Stimulated activated memory B cell treated with anti-CD40 and anti-IgM and Interleukin-4, amounts not matched to agents 10 μg/mL and 1 μg/mL and 100 μg/mL, for 72 hours (primary cell): ENCODE data around the gene ZNF358.

Experiments
- ATAC-seq: fragments of 150-1000 bp; cut with Tn5 transposase; 2 replicates; pipeline ENCODE4 v1.10.0; 2021
- H3K27ac Mint-ChIP-seq: one replicate; pipeline ENCODE4 v1.8.0; 2022; ENCODE audit warnings: mild to moderate bottlenecking, mixed read lengths
- H3K27me3 Mint-ChIP-seq: one replicate; pipeline ENCODE4 v1.8.0; 2022; ENCODE audit warnings: mixed read lengths
- H3K36me3 Mint-ChIP-seq: one replicate; pipeline ENCODE4 v1.8.0; 2022; ENCODE audit warnings: mixed read lengths
- H3K4me1 Mint-ChIP-seq: one replicate; pipeline ENCODE4 v1.8.0; 2022; ENCODE audit warnings: mixed read lengths
- H3K4me3 Mint-ChIP-seq: one replicate; pipeline ENCODE4 v1.8.0; 2022; ENCODE audit warnings: mild to moderate bottlenecking, moderate library complexity, mixed read lengths
- H3K9me3 Mint-ChIP-seq: one replicate; pipeline ENCODE4 v1.8.0; 2022; ENCODE audit warnings: mixed read lengths

ZNF358 gene

GRCh38 chr19:7549429-7550148, 33.7 kb downstream of the ZNF358 start:
- no peaks in the 10 kb centered on the region for H3K27me3 Mint-ChIP-seq
- H3K36me3 Mint-ChIP-seq, result peaks cover 38% of the 10 kb centered on the region
- H3K9me3 Mint-ChIP-seq, result no peaks in the 10 kb centered on the region
- H3K4me3 Mint-ChIP-seq, result no peak overlapping the region
- no peak for ATAC-seq
- peaks cover 18% of the 10 kb centered on the region for H3K4me1 Mint-ChIP-seq
- H3K27ac Mint-ChIP-seq, result no peak overlapping the region

GRCh38 chr19:7550169-7550770, 34.4 kb downstream of the ZNF358 start:
- Mint-ChIP-seq H3K36me3 (peaks cover 40% of the 10 kb centered on the region), H3K27me3 (no peaks in the 10 kb centered on the region), H3K9me3 (no peaks in the 10 kb centered on the region), H3K4me3 (no peak overlapping the region), H3K4me1 (peaks cover 11% of the 10 kb centered on the region), H3K27ac (no peak overlapping the region)
- no peak for ATAC-seq

GRCh38 chr19:7550987-7551761, 35.3 kb downstream of the ZNF358 start:
- Mint-ChIP-seq H3K27me3 (no peaks in the 10 kb centered on the region), H3K36me3 (peaks cover 40% of the 10 kb centered on the region), H3K4me1 (peaks cover 2% of the 10 kb centered on the region), H3K27ac (no peak overlapping the region), H3K9me3 (no peaks in the 10 kb centered on the region), H3K4me3 (no peak overlapping the region)
- peak; percentile 16 for ATAC-seq

DNA sequence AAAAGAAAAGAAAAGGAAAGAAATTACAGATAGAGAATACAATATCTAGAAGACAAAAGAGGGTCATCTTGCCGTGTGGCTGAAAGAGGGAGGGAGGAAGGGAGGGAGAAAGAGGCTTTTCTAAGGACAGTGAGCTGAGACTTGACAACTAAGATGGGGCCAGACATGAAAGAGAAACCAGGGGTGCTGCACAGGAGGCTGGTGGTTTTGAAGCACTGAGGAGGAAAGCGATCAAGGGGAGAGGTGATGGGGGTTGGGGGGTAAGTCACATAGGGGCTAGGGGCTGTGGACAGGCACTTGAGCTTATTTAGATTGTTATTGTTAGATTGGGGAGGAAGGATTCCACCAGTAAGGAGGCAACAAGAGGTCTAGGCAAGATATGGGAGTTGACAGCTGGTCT, 36.9 kb downstream of the ZNF358 start:
- Mint-ChIP-seq H3K36me3 (peaks cover 54% of the 10 kb centered on the region), H3K27me3 (no peaks in the 10 kb centered on the region), H3K27ac (no peak overlapping the region), H3K4me3 (no peak overlapping the region), H3K4me1 (no peaks in the 10 kb centered on the region), H3K9me3 (no peaks in the 10 kb centered on the region)
- no peak for ATAC-seq

- Mint-ChIP-seq H3K27ac (no peak overlapping the region), H3K27me3 (no peaks in the 10 kb centered on the region), H3K4me1 (no peaks in the 10 kb centered on the region), H3K36me3 (peaks cover 67% of the 10 kb centered on the region), H3K4me3 (no peak overlapping the region), H3K9me3 (no peaks in the 10 kb centered on the region)
- no peak for ATAC-seq
These were observed 38.7 kb downstream of the ZNF358 start for GRCh38 chr19:7554565-7554964.

DNA sequence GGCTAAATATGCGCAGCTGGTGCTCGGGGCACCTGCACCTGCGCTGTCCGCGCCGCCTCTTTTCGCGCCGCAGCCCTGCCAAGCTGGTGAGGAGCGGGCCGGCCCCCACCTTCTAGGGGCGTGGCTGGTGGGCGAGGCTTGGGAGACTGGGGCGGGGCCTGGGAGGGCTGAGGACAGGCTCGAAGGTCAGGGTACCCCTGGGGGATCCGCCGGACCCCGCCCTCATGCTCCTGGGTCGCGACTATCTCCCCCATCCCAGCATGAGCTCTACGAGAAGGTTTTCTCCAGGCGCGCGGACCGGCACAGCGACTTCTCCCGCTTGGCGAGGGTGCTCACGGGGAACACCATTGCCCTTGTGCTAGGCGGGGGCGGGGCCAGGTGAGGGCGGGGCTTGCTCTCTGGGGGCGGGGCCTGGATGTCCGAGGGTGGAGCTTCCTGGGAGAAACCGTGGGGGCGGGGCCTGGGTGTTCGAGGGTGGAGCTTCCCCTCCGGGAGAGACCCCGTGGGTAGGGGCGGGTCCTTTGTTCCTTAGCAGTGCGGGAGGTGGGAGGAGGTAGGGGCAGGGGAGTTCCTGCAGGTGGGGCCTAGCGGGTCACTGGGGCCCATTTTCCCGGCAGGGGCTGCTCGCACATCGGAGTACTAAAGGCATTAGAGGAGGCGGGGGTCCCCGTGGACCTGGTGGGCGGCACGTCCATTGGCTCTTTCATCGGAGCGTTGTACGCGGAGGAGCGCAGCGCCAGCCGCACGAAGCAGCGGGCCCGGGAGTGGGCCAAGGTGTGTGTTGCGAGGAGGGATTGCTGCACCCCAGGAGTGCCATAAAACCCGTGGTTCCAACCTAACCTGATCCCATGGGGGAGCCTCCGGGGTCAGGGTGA, 39.3 kb downstream of the ZNF358 start:
- ATAC-seq, result peak; percentile 28
- Mint-ChIP-seq H3K27ac (no peak overlapping the region), H3K36me3 (peaks cover 63% of the 10 kb centered on the region), H3K4me1 (no peaks in the 10 kb centered on the region), H3K9me3 (no peaks in the 10 kb centered on the region), H3K27me3 (no peaks in the 10 kb centered on the region), H3K4me3 (no peak overlapping the region)

DNA sequence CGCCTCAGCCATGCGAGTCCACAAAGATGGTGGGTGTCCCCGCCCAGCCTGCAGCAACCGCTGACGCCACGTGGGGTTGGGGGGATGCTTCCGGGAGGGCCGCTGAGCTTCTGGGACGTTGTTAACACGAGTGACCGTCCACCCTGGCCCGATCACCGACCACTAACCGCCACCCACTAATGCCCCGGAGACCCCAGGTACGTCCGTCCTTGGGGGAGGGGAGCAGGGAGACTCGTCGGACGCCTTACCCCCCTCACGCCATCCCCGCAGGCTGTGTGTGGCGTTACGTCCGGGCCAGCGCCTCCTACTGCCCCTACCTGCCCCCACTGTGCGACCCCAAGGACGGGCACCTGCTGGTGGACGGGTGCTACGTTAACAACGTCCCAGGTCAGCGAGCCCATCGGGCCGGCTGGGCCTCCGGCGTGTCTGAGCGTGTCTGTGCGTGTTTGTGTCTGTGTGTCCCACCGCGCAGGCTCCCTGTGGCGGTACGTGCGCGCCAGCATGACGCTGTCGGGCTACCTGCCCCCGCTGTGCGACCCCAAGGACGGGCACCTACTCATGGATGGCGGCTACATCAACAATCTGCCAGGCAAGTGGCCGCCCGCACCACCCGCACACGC, 40.9 kb downstream of the ZNF358 start:
- H3K27ac Mint-ChIP-seq, result no peak overlapping the region
- no peaks in the 10 kb centered on the region for H3K4me1 Mint-ChIP-seq
- ATAC-seq, result no peak
- H3K27me3 Mint-ChIP-seq, result no peaks in the 10 kb centered on the region
- no peaks in the 10 kb centered on the region for H3K9me3 Mint-ChIP-seq
- H3K4me3 Mint-ChIP-seq, result no peak overlapping the region
- peaks cover 66% of the 10 kb centered on the region for H3K36me3 Mint-ChIP-seq

- no peak overlapping the region for H3K4me3 Mint-ChIP-seq
- H3K4me1 Mint-ChIP-seq, result no peaks in the 10 kb centered on the region
- H3K27me3 Mint-ChIP-seq, result no peaks in the 10 kb centered on the region
- ATAC-seq, result no peak
- H3K27ac Mint-ChIP-seq, result no peak overlapping the region
- no peaks in the 10 kb centered on the region for H3K9me3 Mint-ChIP-seq
- peaks cover 65% of the 10 kb centered on the region for H3K36me3 Mint-ChIP-seq
These were observed 42.8 kb downstream of the ZNF358 start for GRCh38 chr19:7558667-7559066.

DNA sequence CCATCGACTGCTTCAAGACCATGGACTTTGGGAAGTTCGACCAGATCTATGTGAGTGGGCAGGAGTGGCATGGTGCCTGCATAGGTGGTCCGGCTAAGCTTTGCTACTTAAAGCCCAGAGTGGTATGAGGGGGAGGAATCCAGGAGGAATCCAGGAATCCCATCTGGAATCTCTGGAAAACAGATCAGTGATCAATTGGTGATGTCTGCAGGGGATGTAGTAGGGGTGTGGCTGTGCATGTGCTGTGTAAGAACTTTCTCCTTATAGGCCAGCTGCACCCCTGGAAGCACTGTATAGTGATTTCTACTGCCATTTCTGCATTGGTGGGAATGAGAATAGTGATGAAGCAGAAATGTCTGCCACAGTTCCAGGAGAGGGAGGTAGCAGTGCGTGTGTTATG, 43.2 kb downstream of the ZNF358 start:
- no peak for ATAC-seq
- H3K4me1 Mint-ChIP-seq, result no peaks in the 10 kb centered on the region
- peaks cover 63% of the 10 kb centered on the region for H3K36me3 Mint-ChIP-seq
- no peaks in the 10 kb centered on the region for H3K27me3 Mint-ChIP-seq
- H3K4me3 Mint-ChIP-seq, result no peak overlapping the region
- H3K27ac Mint-ChIP-seq, result no peak overlapping the region
- no peaks in the 10 kb centered on the region for H3K9me3 Mint-ChIP-seq

GRCh38 chr19:7560255-7560654, 44.4 kb downstream of the ZNF358 start:
- Mint-ChIP-seq H3K4me1 (no peaks in the 10 kb centered on the region), H3K27ac (no peak overlapping the region), H3K4me3 (no peak overlapping the region), H3K9me3 (no peaks in the 10 kb centered on the region), H3K36me3 (peaks cover 62% of the 10 kb centered on the region), H3K27me3 (no peaks in the 10 kb centered on the region)
- no peak for ATAC-seq

DNA sequence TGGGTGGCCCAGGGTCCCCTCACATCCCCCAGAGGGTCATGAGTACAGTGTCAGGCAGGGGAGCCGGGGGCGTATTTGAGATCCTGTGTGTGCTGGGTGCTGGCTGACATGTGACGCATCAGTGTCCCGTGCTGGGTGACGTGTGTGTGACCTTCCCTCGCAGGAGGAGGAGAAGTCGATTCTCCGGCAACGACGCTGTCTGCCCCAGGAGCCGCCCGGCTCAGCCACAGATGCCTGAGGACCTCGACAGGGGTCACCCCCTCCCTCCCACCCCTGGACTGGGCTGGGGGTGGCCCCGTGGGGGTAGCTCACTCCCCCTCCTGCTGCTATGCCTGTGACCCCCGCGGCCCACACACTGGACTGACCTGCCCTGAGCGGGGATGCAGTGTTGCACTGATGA, 45.4 kb downstream of the ZNF358 start:
- no peaks in the 10 kb centered on the region for H3K4me1 Mint-ChIP-seq
- H3K9me3 Mint-ChIP-seq, result no peaks in the 10 kb centered on the region
- H3K27ac Mint-ChIP-seq, result no peak overlapping the region
- H3K27me3 Mint-ChIP-seq, result no peaks in the 10 kb centered on the region
- ATAC-seq, result peak; percentile 31
- no peak overlapping the region for H3K4me3 Mint-ChIP-seq
- H3K36me3 Mint-ChIP-seq, result peaks cover 54% of the 10 kb centered on the region

- Mint-ChIP-seq H3K27me3 (no peaks in the 10 kb centered on the region), H3K36me3 (peaks cover 41% of the 10 kb centered on the region), H3K4me3 (no peak overlapping the region), H3K4me1 (no peaks in the 10 kb centered on the region), H3K27ac (no peak overlapping the region), H3K9me3 (no peaks in the 10 kb centered on the region)
- no peak for ATAC-seq
These were observed 46.9 kb downstream of the ZNF358 start for GRCh38 chr19:7562646-7563393.

DNA sequence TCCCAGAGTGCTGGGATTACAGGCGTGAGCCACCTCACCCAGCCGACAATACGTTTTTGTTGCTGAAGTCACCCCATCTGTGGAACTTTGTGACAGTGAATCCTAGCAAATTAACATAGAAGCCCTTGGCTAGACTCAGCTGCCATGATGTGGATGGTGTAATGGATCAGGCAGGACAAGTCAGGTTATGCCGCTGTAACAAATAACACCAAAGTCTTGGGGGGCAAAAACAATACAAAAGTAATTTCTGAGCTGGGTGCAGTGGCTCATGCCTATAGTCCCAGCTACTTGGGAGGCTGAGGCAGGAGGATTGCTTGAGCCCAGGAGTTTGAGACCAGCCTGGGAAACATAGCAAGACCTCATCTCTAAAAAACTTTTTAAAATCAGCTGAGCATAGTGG, 49.0 kb downstream of the ZNF358 start:
- no peaks in the 10 kb centered on the region for H3K27me3 Mint-ChIP-seq
- ATAC-seq, result no peak
- no peak overlapping the region for H3K27ac Mint-ChIP-seq
- H3K4me1 Mint-ChIP-seq, result no peaks in the 10 kb centered on the region
- H3K36me3 Mint-ChIP-seq, result peaks cover 24% of the 10 kb centered on the region
- H3K4me3 Mint-ChIP-seq, result no peak overlapping the region
- H3K9me3 Mint-ChIP-seq, result no peaks in the 10 kb centered on the region

DNA sequence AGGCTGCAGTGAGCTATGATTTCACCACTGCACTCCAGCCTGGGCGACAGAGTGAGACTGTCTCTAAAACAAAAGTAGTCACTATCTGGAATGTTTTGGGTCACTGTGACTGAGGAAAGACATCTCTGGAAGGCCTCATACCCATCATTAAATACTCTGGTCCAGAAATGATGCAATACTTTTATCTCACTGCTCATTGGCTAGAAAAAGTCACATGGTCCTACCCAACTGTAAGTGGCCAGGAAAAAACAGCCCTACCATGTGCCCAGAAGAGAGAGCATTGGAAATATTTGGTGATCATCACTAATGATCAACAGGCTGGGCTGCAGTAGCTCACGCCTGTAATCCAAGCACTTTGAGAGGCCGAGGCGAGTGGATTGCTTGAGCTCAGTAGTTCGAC, 49.4 kb downstream of the ZNF358 start:
- no peak overlapping the region for H3K4me3 Mint-ChIP-seq
- H3K9me3 Mint-ChIP-seq, result no peaks in the 10 kb centered on the region
- H3K27me3 Mint-ChIP-seq, result no peaks in the 10 kb centered on the region
- H3K36me3 Mint-ChIP-seq, result peaks cover 20% of the 10 kb centered on the region
- H3K4me1 Mint-ChIP-seq, result no peaks in the 10 kb centered on the region
- no peak for ATAC-seq
- no peak overlapping the region for H3K27ac Mint-ChIP-seq
